HG03097 (cell line): ENCODE results near the gene SYT9.
A peak's percentile ranks its signal among the peaks of the same experiment; 100 is the strongest.
"Not testable (repeated sequence)": the region's sequence is repeated elsewhere in the genome, so short reads cannot be mapped to it uniquely, and the experiment has no call there.

Experiments used
- ATAC-seq: cut with Tn5 transposase; IDR thresholded peaks from one replicate; pipeline ENCODE4 v1.9.1; 2021; ENCODE audit not compliant: unreplicated experiment, low FRiP score

Gene SYT9

GRCh38 chr11:7498193-7498592 is 246.5 kb downstream of the SYT9 start:
- ATAC-seq: no peak

GRCh38 chr11:7499081-7499480 is 247.4 kb downstream of the SYT9 start:
- ATAC-seq: no peak

GRCh38 chr11:7500251-7500650 is 248.5 kb downstream of the SYT9 start:
- ATAC-seq: no peak

- ATAC-seq: no peak
Measured at GRCh38 chr11:7501251-7501650, 249.5 kb downstream of the SYT9 start.

- no peak for ATAC-seq
Measured at GRCh38 chr11:7501894-7502293, 250.2 kb downstream of the SYT9 start.

GRCh38 chr11:7506243-7506642 is 254.5 kb downstream of the SYT9 start:
- no peak for ATAC-seq

GRCh38 chr11:7508087-7508486 is 256.4 kb downstream of the SYT9 start:
- no peak for ATAC-seq

GRCh38 chr11:7509966-7510365 is 258.3 kb downstream of the SYT9 start:
- no peak for ATAC-seq

GRCh38 chr11:7511401-7511800 is 259.7 kb downstream of the SYT9 start:
- ATAC-seq: no peak

- ATAC-seq: peak; percentile 58
Measured at GRCh38 chr11:7512525-7513233, 261.0 kb downstream of the SYT9 start.

- peak; percentile 64 for ATAC-seq
Measured at GRCh38 chr11:7513234-7514098, 261.8 kb downstream of the SYT9 start, which contains the start of gene PPFIBP2. PPFIBP2 (plus strand) TSS chr11:7513999; CDS start chr11:7549476, 35,477 bp downstream.

GRCh38 chr11:7514099-7514591 is 262.4 kb downstream of the SYT9 start:
- ATAC-seq: peak; percentile 6

- no peak for ATAC-seq
Measured at GRCh38 chr11:7515447-7515886, 263.8 kb downstream of the SYT9 start.

- no peak for ATAC-seq
Measured at GRCh38 chr11:7516475-7516874, 264.8 kb downstream of the SYT9 start.

- not testable (repeated sequence) for ATAC-seq
Measured at GRCh38 chr11:7517743-7518142, 266.0 kb downstream of the SYT9 start.
